ENCODE measurements around the gene PTPRT.

Gene PTPRT

GRCh38 chr20:42611423-42611822 lies 578.3 kb downstream of the PTPRT start:
- ChIA-PET POLR2A (no interaction called here), CTCF (interaction anchor here (0.6 kb wide), 1 partner anchor 131 kb away, joined by 3 read pairs; no protein-coding TSS in a partner anchor)
- no peak overlapping the region for H3K27ac ChIP-seq (ENCODE audit: extremely low read depth, low read depth, low read length)

GRCh38 chr20:42610070-42610469 lies 579.6 kb downstream of the PTPRT start:
- Histone ChIP-seq H3K27ac (ENCODE audit: extremely low read depth, low read depth, low read length) (no peak overlapping the region), H3K4me1 (ENCODE audit: control insufficient read depth, insufficient read depth, low read length) (no peaks in the 10 kb centered on the region), H3K9me3 (ENCODE audit: control insufficient read depth, insufficient read depth, low read depth, low read length) (no peaks in the 10 kb centered on the region), H3K4me3 (ENCODE audit: low read depth, low read length) (no peak overlapping the region), H3K36me3 (ENCODE audit: control insufficient read depth in 2 of 2, insufficient read depth in 1 of 2, low read length in 2 of 2) (no peaks in the 10 kb centered on the region)
- CTCF ChIA-PET: interaction anchor here (0.7 kb wide), 1 partner anchor 12 kb away, joined by 3 read pairs; no protein-coding TSS in a partner anchor
- POLR2A ChIA-PET: no interaction called here
- TF ChIP-seq ZNF18 (tag by site-specific recombination; IDR thresholded peaks at IDR 0.05) (no peak), ZNF423 (tag by site-specific recombination; IDR thresholded peaks at IDR 0.05) (no peak), ZNF544 (tag by site-specific recombination; IDR thresholded peaks at IDR 0.05) (no peak), ZNF132 (tag by site-specific recombination; IDR thresholded peaks at IDR 0.05; ENCODE audit: borderline replicate concordance) (no peak), KLF10 (tag by site-specific recombination; IDR thresholded peaks at IDR 0.05) (no peak), ZFP3 (tag by site-specific recombination; IDR thresholded peaks at IDR 0.05; ENCODE audit: low read depth) (no peak), ZNF600 (tag by site-specific recombination; IDR thresholded peaks at IDR 0.05) (no peak), ZNF366 (tag by site-specific recombination; conservative IDR thresholded peaks at IDR 0.05) (no peak), HOXD13 (CRISPR knock-in tag; IDR thresholded peaks at IDR 0.05; ENCODE audit: borderline replicate concordance) (no peak), ZNF311 (tag by site-specific recombination; IDR thresholded peaks at IDR 0.05; ENCODE audit: borderline replicate concordance) (no peak), ZSCAN23 (tag by site-specific recombination; IDR thresholded peaks at IDR 0.05) (no peak), ZNF645 (tag by site-specific recombination; IDR thresholded peaks at IDR 0.05) (no peak), ZNF621 (tag by site-specific recombination; IDR thresholded peaks at IDR 0.05) (no peak), ZNF580 (tag by site-specific recombination; IDR thresholded peaks at IDR 0.05) (no peak), ZNF707 (tag by site-specific recombination; IDR thresholded peaks at IDR 0.05) (no peak), BCL11B (tag by site-specific recombination; IDR thresholded peaks at IDR 0.05; ENCODE audit: low read depth) (no peak), ZNF239 (tag by site-specific recombination; IDR thresholded peaks at IDR 0.05) (no peak), ZNF530 (tag by site-specific recombination; IDR thresholded peaks at IDR 0.05; ENCODE audit: low read depth) (no peak)

More at GRCh38 chr20:42611423-42611822, 578.3 kb downstream of the PTPRT start:
- Histone ChIP-seq H3K36me3 (ENCODE audit: control insufficient read depth in 2 of 2, insufficient read depth in 1 of 2, low read length in 2 of 2) (no peaks in the 10 kb centered on the region), H3K9me3 (ENCODE audit: control insufficient read depth, insufficient read depth, low read depth, low read length) (no peaks in the 10 kb centered on the region), H3K4me1 (ENCODE audit: control insufficient read depth, insufficient read depth, low read length) (no peaks in the 10 kb centered on the region), H3K4me3 (ENCODE audit: low read depth, low read length) (no peak overlapping the region)
- no peak for TF ChIP-seq ZNF561 (tag by site-specific recombination; IDR thresholded peaks at IDR 0.05; ENCODE audit: borderline replicate concordance)
- TF ChIP-seq ZNF138 (tag by site-specific recombination; IDR thresholded peaks at IDR 0.05; ENCODE audit: borderline replicate concordance): no peak
- TF ChIP-seq ZNF280D (tag by site-specific recombination; IDR thresholded peaks at IDR 0.05): no peak
- no peak for TF ChIP-seq ZNF324 (tag by site-specific recombination; IDR thresholded peaks at IDR 0.05)
- TF ChIP-seq AEBP2 (tag by site-specific recombination; IDR thresholded peaks at IDR 0.05; ENCODE audit: borderline replicate concordance): no peak
- no peak for TF ChIP-seq ZSCAN23 (tag by site-specific recombination; IDR thresholded peaks at IDR 0.05)
- no peak for TF ChIP-seq ZFP37 (tag by site-specific recombination; IDR thresholded peaks at IDR 0.05)
- no peak for TF ChIP-seq ZFP69B (tag by site-specific recombination; IDR thresholded peaks at IDR 0.05)
- no peak for TF ChIP-seq SCRT1 (tag by site-specific recombination; IDR thresholded peaks at IDR 0.05; ENCODE audit: borderline replicate concordance)
- TF ChIP-seq ZNF221 (tag by site-specific recombination; IDR thresholded peaks at IDR 0.05; ENCODE audit: borderline replicate concordance): no peak
- TF ChIP-seq ZNF366 (tag by site-specific recombination; conservative IDR thresholded peaks at IDR 0.05): no peak
- TF ChIP-seq KLF10 (tag by site-specific recombination; IDR thresholded peaks at IDR 0.05): no peak
- TF ChIP-seq ZNF530 (tag by site-specific recombination; IDR thresholded peaks at IDR 0.05; ENCODE audit: low read depth): no peak
- TF ChIP-seq ZNF19 (tag by site-specific recombination; IDR thresholded peaks at IDR 0.05; ENCODE audit: low read depth): no peak
- no peak for TF ChIP-seq PRDM1 (tag by site-specific recombination; IDR thresholded peaks at IDR 0.05)
